Muscle layer of colon (tissue), 2 donors: ENCODE measurements around the gene ACAA2.
"Not testable (repeated sequence)": the region's sequence is repeated elsewhere in the genome, so short reads cannot be mapped to it uniquely, and the experiment has no call there.

Experiments
- H3K27ac ChIP-seq: one replicate; pipeline ENCODE4 v1.7.0; 2013; ENCODE audit warnings: low read depth, mild to moderate bottlenecking, low read length, moderate library complexity
- H3K27me3 ChIP-seq, 2 donors: one replicate each; pipeline ENCODE4 v1.7.0; 2013; ENCODE audit warnings: low read length in 2 of 2, mild to moderate bottlenecking in 2 of 2; ENCODE audit not compliant: insufficient read depth in 2 of 2, control insufficient read depth in 1 of 2
- H3K36me3 ChIP-seq: one replicate; pipeline ENCODE4 v1.7.0; 2013; ENCODE audit warnings: mild to moderate bottlenecking, low read length; ENCODE audit not compliant: insufficient read depth
- H3K4me1 ChIP-seq: one replicate; pipeline ENCODE4 v1.7.0; 2013; ENCODE audit warnings: mild to moderate bottlenecking, low read length; ENCODE audit not compliant: insufficient read depth
- H3K4me3 ChIP-seq, 2 donors: one replicate each; pipeline ENCODE4 v1.7.0; 2013; ENCODE audit warnings: low read length in 2 of 2, low read depth in 1 of 2, mild to moderate bottlenecking in 1 of 2, moderate library complexity in 1 of 2
- H3K9ac ChIP-seq: one replicate; pipeline ENCODE4 v1.7.0; 2013; ENCODE audit warnings: low read length
- H3K9me3 ChIP-seq: one replicate; pipeline ENCODE4 v1.7.0; 2013; ENCODE audit warnings: mild to moderate bottlenecking, low read length
- donor health status: abdominal sarcoma.
- donor health status: Adenocarcinoma of cecum.

Gene ACAA2

DNA sequence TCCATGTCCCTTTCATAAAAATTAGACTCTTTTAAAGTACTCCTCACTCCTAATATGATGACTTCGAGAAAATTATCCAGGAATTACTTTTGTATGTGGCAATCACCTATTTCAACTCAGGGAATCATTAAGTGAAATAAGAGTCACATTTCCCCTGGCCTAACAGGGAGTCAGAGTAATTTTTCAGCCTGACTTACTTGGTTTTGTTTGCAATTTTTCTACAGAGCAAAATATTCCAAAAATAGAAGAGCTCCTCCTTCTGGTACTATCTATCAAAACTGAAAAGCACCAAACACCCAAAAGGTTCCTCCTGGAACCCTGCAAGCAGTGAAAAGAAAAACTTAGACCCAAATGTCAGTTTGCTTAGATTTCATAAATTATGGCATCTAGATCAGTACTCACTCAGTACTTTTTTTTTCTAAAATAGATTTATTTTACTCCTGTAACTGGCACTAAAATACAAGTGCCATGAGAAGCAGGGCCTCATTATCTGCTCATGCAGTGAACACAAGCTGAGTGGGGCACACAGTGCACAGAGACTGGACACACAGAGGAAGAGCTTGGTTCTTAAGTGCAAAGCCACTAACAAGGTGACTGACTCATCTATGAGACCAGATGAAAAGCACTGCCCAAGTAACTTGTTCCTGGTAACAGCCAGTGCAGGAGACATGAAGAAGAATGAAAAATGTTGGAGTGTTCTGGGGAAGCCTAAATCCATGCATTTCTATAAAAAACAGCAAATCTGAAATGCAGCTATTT lies 28.7 kb downstream of the ACAA2 start:
- Histone ChIP-seq H3K4me1 (peaks cover 13% of the 10 kb centered on the region), H3K27ac (no peak overlapping the region), H3K9ac (no peak overlapping the region), H3K36me3 (peaks cover 42% of the 10 kb centered on the region), H3K4me3 (no peak overlapping the region), H3K9me3 (no peaks in the 10 kb centered on the region), H3K27me3 (no peaks in the 10 kb centered on the region)

DNA sequence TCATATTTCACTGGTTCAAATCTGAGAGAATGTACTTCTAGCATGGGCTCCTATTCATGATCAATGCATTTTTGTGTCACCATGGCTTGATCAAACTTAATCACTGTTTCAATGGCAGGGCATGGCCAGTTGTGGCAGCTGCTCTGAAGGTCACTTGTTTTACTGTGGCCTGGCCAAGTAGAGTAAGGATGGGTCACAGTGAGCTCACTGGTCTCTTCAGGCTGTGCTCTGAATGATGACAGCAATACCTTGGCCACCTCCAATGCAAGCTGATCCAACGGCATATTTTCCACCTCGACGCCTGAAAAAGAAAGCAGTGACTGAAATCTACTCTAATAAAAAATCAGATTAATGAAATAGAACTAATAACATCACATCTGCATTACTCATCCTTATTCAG lies 29.7 kb downstream of the ACAA2 start:
- not testable (repeated sequence) for H3K27me3 ChIP-seq, H3K27ac ChIP-seq, H3K4me3 ChIP-seq, H3K9me3 ChIP-seq, H3K4me1 ChIP-seq, H3K9ac ChIP-seq
- peaks cover 48% of the 10 kb centered on the region for H3K36me3 ChIP-seq

DNA sequence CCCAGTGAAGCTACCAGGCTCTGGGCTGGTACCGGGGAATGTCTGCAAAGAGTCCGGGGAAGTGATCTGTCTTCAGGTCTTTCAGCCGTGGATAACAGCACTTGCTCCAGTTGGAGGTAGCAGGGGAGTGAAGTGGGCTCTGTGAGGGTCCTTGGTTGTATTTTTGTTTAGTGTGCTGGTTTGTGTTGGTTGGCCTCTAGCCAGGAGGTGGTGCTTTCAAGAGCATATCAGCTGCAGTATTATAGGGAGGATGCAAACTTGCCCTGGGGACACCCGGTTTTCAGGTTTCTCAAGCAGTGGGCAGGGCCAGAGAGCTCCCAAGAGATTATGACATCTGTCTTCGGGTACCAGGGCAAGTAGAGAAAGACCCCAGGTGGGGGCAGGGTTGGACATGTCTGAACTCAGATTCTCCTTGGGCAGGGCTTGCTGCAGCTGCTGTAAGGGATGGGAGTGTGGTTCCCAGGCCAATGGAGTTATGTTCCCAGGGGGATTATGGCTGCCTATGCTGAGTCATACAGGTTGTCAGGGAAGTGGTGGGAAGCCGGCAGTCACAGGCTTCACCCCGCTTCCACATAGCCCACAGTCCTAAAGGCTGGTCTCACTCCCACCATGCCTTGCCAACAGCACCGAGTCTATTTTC lies 34.4 kb downstream of the ACAA2 start:
- Histone ChIP-seq H3K4me3 (no peak overlapping the region), H3K27ac (no peak overlapping the region), H3K4me1 (no peaks in the 10 kb centered on the region), H3K9me3 (no peaks in the 10 kb centered on the region), H3K9ac (no peak overlapping the region), H3K27me3 (no peaks in the 10 kb centered on the region), H3K36me3 (peaks cover 31% of the 10 kb centered on the region)

DNA sequence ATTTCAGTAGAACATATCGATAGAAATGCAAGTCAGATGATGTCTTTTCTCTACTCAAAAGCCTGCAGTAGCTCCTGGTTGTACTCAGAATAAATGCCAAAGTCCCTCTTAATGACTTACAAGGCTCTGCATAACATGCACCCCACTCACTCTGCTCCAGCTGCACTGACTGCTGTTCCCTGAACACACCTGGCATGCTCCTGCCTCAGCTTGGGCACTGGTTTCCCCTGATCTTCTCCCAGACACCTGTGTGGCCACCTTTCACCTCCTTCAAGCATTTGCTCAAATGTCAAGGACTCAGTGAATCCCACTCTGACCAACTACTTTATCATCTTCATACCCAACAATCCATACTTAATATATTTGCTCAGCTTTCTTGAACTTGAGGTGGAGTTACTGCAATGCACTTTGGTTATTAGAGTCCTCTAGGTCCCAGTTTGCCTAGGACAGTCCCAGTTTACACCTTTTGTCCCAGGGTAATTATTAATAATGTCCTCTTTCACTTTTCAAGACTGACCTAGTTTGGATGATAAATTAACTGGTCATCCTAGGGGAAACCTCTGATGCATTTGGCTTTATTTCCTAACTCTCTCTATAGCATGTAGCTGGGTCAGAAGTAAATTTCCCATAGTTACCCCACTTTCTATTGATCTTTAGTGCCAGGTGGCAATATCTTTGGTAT lies 44.1 kb downstream of the ACAA2 start:
- Histone ChIP-seq H3K9me3 (no peaks in the 10 kb centered on the region), H3K27ac (no peak overlapping the region), H3K36me3 (no peaks in the 10 kb centered on the region), H3K9ac (no peak overlapping the region), H3K4me3 (no peak overlapping the region), H3K4me1 (no peaks in the 10 kb centered on the region), H3K27me3 (no peaks in the 10 kb centered on the region)

DNA sequence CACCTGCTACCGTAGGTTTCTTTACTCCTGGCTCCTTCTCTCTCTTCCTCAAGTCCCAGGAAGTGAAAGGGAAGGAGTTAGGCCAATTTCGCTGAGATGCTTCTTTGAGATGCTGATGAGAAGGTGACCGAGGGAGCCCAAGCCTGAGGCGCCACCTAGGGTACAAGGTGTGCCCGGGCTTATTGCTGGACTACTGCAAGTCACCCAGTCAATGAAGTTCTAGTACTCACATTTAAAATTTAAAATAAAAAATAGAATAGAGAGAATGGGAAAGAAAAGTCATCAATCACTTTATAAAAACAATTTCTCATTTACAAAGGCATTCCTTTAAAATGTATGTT lies 45.3 kb downstream of the ACAA2 start:
- Histone ChIP-seq H3K9me3 (no peaks in the 10 kb centered on the region), H3K4me3 (no peak overlapping the region), H3K4me1 (no peaks in the 10 kb centered on the region), H3K36me3 (no peaks in the 10 kb centered on the region), H3K27me3 (no peaks in the 10 kb centered on the region), H3K9ac (no peak overlapping the region), H3K27ac (no peak overlapping the region)

DNA sequence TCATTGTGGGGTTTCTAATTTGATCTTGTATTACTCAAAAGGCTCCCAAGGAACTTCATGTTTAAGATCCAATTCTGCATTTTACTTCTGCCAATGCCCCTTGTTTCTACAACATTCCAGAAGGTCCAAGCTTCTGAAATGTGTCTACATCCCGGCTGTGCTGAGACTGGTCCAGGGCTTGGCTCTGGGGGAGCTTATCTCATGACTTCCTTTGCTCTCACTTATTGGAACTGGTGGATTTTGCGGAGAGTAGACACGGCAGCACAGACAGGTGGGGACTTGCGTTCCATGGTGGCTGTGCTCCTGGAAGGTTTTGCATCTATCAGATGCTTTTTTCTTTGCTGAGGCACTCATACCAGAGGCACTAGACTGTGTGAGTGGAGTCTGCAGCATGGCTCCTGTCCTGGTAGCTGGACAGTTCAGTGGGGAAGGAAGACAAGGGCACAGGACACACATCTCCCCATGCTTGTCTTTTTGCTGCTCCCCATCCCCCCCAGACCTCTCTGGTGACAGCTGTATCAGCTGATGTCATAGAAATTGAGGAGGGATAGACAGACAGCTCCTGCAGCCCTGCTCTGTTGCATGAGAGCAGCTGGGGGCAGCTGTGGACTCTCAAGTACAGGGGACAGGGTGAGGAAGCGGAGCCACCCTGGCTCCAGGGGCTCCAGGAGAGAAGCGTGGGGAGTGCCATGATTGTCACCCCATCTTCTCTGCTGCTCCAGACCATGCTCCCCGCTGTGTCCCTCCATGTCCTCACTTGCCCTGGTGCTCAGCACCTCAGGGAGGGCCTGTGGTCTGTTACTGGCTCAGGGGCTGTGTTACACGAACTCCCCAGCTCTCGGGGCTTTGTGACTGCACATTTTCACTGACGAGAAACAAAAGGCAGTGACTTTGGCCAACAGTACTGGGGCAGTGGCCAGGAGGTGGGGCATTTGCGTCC lies 46.0 kb downstream of the ACAA2 start:
- Histone ChIP-seq H3K9ac (no peak overlapping the region), H3K27ac (no peak overlapping the region), H3K27me3 (no peaks in the 10 kb centered on the region), H3K36me3 (no peaks in the 10 kb centered on the region), H3K4me3 (no peak overlapping the region), H3K9me3 (no peaks in the 10 kb centered on the region), H3K4me1 (no peaks in the 10 kb centered on the region)

DNA sequence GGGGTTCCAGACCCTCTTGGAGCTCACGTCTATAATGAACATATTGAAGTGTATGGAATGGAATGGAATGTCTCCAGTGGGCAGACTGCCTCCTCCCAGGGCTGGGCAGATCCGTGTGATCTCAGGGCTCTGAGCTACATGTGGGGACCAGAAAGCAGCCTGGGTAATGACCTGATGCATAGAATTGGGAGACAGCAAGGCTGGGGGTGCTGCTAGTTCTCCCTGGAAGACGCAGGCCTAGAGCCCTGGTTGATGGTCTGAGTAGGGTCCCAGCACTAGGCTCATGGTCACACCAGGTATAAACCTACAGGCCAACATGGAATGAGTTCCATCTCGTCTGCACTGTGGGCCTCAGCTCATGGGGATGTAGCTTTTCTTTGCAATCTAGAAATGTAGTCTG lies 46.7 kb downstream of the ACAA2 start:
- Histone ChIP-seq H3K27me3 (no peaks in the 10 kb centered on the region), H3K36me3 (no peaks in the 10 kb centered on the region), H3K27ac (no peak overlapping the region), H3K9ac (no peak overlapping the region), H3K4me1 (no peaks in the 10 kb centered on the region), H3K9me3 (no peaks in the 10 kb centered on the region), H3K4me3 (no peak overlapping the region)

DNA sequence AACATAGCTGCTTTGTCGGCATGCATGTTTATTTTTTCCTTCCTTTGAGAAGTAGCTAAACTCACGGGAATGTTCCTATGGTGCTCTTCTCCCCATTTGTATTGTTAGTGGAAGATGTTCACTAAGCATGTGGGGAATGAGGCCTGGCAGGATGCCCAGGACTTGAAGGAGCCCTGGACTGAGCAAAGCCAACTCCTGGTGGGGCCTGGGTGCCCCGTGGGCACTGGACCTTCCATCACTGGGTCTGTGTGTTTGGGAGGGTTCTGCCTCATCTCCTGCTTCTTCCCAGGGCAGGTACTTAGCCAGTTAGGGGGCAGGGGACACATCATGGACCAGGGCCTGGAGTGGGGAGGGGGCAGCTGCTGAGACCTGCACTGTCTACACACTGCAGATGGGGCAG lies 49.3 kb downstream of the ACAA2 start:
- no peak overlapping the region for H3K9ac ChIP-seq
- no peak overlapping the region for H3K27ac ChIP-seq
- H3K4me3 ChIP-seq: no peak overlapping the region

DNA sequence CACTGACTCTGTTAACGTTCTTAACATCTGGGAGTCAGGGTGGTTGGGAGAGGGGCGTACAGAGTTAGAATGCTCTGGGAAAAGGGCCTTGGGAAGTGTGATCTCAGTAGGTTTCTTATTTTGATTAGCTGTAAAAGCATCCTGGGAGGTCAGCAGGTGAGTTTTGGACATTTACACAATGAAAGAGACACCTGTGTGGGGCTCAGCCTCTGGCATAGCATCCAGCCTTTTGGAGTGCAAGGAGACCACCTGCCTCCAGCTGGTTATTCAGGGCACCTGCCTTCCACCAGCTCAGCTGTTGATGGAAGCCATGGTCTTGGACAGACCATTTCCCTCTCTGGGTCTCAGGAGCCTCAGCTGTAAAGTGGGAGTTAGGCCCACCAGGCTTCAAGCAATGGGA lies 49.7 kb downstream of the ACAA2 start:
- Histone ChIP-seq H3K27me3 (no peaks in the 10 kb centered on the region), H3K9me3 (no peaks in the 10 kb centered on the region), H3K4me3 (no peak overlapping the region), H3K4me1 (no peaks in the 10 kb centered on the region), H3K27ac (no peak overlapping the region), H3K9ac (no peak overlapping the region), H3K36me3 (no peaks in the 10 kb centered on the region)

More for the DNA sequence above, 49.3 kb downstream of the ACAA2 start:
- no peaks in the 10 kb centered on the region for H3K27me3 ChIP-seq
- H3K9me3 ChIP-seq: no peaks in the 10 kb centered on the region
- no peaks in the 10 kb centered on the region for H3K4me1 ChIP-seq
- no peaks in the 10 kb centered on the region for H3K36me3 ChIP-seq

DNA sequence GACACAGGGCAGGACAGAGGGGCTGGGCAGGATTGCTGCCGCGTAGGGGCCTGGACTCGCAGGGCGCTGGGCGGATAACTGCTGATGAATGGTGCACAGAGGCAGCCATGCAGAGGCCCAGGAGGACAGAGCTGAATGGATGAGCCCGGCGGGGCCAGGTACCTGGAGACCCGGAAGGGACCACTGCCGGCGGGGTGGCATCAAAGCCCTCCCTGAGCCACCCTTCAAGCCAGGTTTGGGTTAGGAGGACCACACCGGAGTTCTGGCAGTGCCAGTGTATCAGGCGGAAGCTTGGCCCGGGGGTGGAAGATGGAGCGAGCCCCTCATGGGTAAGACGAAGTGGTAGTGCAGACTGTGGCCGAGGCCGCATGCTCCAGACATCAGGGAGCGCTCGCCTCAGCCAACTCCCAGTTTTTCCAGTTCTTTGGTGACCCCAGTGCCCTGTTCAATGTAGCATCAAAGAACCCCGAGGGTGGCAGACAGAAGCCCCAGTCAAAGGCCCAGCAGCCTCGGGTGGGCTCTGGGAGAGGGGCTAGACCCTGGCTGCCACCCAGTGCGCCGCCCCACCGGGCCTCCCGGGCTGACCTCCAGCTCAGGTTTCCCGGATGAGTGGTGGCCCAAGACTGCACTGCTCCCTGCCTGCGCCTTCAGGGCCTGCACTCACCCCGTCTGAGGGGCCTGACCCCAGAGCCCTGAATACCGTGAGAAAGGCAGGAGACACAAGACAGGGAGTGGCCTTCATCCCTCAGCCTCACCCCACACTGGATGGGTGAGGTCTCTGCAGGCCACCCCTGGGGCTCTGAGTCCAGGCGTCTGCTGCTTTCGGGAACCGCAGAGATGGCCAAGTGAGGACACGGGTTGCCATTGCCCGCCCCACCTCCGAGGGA lies 50.9 kb downstream of the ACAA2 start:
- Histone ChIP-seq H3K9me3 (no peaks in the 10 kb centered on the region), H3K36me3 (no peaks in the 10 kb centered on the region), H3K27ac (no peak overlapping the region)

More for the DNA sequence above, 50.9 kb downstream of the ACAA2 start:
- no peaks in the 10 kb centered on the region for H3K4me1 ChIP-seq
- H3K27me3 ChIP-seq: no peaks in the 10 kb centered on the region
- no peak overlapping the region for H3K4me3 ChIP-seq
- H3K9ac ChIP-seq: no peak overlapping the region
